ENCODE results near the gene GPR135. TPM values are rescaled to one million over a fixed set of nuclear protein-coding genes. Genes with fewer than 3 reads are reported as not detected.
A peak's percentile ranks its signal among the peaks of the same experiment; 100 is the strongest.
"Not testable (repeated sequence)": the region's sequence is repeated elsewhere in the genome, so short reads cannot be mapped to it uniquely, and the experiment has no call there.

GPR135 gene
- total RNA-seq, 2 donors from 2014 or later: 1.7 to 2.8 TPM

DNA sequence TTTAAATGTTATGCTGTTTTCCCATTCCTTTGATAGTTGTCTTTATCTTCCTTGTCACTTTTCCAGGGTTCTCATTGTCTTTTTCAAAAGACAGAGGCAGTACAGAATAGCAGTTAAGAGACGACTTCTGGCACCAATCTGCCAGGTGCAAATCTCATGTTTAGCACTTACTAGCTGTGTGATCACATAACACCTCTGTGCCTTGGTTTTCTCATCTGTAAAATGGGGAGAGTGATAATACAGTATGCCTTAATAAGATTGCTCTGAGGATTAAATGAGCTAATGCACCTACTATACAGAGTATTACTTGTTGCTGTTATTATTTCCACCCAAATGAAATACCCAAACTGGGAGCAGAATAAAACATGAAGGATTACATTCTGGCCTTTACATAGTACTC, 4.8 kb downstream of the GPR135 start:
- no peaks in the 10 kb centered on the region for H3K9me3 ChIP-seq (ENCODE audit: control insufficient read depth, low read length, poor library complexity, severe bottlenecking)
- ATAC-seq (no peak), DNase-seq (no peak)
- Mint-ChIP-seq H3K36me3 (ENCODE audit: low read depth) (peaks cover 5% of the 10 kb centered on the region), H3K4me3 (no peak overlapping the region), H3K4me1 (peaks cover 8% of the 10 kb centered on the region), H3K27me3 (peaks cover 8% of the 10 kb centered on the region), H3K27ac (no peak overlapping the region)

DNA sequence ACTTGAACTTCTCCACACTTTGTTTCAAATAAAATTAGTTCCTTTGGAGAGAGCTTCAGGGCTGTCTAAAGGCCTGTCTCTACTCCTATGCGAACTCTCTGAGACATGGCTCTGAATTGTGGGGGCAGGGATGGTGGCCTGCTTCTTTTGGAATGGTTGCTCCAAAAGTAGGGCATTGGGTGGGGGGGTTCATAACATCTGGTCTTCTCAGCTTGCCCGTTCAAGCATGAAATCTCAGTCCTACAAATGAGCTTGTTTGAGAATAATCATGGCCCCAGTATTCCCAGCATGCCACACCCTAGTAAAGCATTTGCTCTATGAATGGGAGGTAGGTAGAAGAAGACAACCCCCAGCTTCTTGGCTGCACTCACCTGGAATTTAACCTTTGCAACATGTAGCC, 6.7 kb downstream of the GPR135 start:
- DNase-seq (no peak), ATAC-seq (no peak)
- peaks cover 2% of the 10 kb centered on the region for H3K4me1 Mint-ChIP-seq
- no peak overlapping the region for H3K4me3 Mint-ChIP-seq
- no peak overlapping the region for H3K27ac Mint-ChIP-seq
- H3K36me3 Mint-ChIP-seq (ENCODE audit: low read depth): peaks cover 5% of the 10 kb centered on the region
- H3K27me3 Mint-ChIP-seq: peaks cover 8% of the 10 kb centered on the region
- no peaks in the 10 kb centered on the region for H3K9me3 ChIP-seq (ENCODE audit: control insufficient read depth, low read length, poor library complexity, severe bottlenecking)

DNA sequence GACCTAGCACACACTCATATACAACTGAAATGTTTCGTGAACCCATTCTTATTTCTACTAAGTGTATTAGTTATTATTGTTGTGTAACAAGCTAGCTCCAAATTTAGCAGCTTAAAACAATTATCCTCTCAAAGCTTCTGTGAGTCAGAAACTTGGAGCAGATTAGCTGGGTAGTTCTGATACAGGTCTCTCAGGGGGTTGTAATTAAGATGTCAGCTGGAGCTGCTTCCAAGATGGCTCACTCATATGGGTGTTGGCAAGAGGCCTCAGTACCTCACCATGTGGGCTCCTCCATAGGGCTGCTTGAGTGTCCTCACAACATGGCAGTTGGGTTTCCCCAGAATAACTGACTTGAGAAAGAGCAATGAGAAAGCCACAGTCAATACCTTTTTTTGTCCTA, 9.8 kb downstream of the GPR135 start:
- no peak for ATAC-seq
- DNase-seq: no peak
- Mint-ChIP-seq H3K27me3 (peaks cover 8% of the 10 kb centered on the region), H3K36me3 (ENCODE audit: low read depth) (peaks cover 2% of the 10 kb centered on the region), H3K4me1 (no peaks in the 10 kb centered on the region), H3K27ac (no peak overlapping the region), H3K4me3 (no peak overlapping the region)
- no peaks in the 10 kb centered on the region for H3K9me3 ChIP-seq (ENCODE audit: control insufficient read depth, low read length, poor library complexity, severe bottlenecking)

DNA sequence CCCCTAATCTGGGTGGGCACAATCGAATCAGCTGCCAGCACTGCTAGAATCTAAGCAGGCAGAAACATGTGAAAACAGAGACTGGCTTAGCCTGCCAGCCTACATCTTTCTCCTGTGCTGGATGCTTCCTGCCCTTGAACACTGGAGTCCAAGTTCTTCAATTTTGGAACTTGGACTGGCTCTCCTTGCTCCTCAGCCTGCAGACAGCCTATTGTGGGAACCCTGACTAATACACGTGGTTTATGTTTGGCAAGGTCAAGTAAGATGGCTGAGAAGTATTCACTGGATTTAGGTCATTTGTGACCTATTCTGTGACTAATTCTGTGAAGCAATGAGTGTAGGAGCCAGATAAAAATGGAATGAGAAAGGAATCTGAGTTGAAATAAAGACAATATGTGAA, 11.0 kb downstream of the GPR135 start:
- DNase-seq (no peak), ATAC-seq (no peak)
- peaks cover 2% of the 10 kb centered on the region for H3K36me3 Mint-ChIP-seq (ENCODE audit: low read depth)
- H3K27ac Mint-ChIP-seq: no peak overlapping the region
- no peaks in the 10 kb centered on the region for H3K4me1 Mint-ChIP-seq
- no peak overlapping the region for H3K4me3 Mint-ChIP-seq
- H3K9me3 ChIP-seq (ENCODE audit: control insufficient read depth, low read length, poor library complexity, severe bottlenecking): no peaks in the 10 kb centered on the region
- no peaks in the 10 kb centered on the region for H3K27me3 Mint-ChIP-seq

DNA sequence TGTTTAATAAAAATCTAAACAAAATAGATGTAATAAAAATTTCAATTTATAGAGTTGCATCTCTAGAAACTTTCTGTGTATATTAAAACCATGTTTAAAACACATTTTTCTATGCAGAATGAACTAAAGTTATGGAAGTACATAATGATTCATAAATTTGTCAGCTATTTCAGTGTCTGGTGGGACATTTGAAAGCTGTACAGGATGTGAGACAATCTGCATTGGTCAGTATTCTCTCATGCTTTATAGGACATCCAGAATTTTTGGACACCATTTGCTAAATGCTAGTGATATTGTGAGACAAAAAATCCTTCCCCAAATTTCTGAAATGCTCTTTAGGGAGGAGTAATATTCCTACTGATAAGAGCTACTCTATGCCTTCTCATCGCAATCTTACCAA, 13.3 kb downstream of the GPR135 start:
- H3K4me1 Mint-ChIP-seq: peaks cover 5% of the 10 kb centered on the region
- ATAC-seq (no peak), DNase-seq (no peak)
- H3K9me3 ChIP-seq (ENCODE audit: control insufficient read depth, low read length, poor library complexity, severe bottlenecking): no peaks in the 10 kb centered on the region
- H3K27ac Mint-ChIP-seq: no peak overlapping the region
- H3K4me3 Mint-ChIP-seq: no peak overlapping the region
- H3K36me3 Mint-ChIP-seq (ENCODE audit: low read depth): no peaks in the 10 kb centered on the region
- H3K27me3 Mint-ChIP-seq: no peaks in the 10 kb centered on the region

DNA sequence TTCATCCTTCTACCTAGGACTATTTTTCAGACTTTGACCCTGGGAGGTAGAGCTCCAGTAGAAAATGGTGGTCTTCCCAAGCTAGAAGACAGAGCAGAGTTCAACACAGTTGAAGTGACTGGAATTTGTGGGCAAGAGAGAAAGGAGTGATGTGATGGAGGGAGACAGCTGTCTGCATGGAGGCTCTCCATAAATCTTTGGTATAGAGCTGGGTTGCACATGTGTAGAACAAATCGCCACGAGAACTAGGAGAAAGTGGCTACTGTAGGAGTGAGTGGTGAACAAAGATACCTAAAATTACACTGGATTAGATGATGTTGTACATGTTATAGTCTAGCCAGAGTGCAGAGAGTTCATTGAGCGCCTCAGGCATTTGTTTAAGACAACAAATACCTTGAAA, 14.5 kb downstream of the GPR135 start:
- no peak overlapping the region for H3K27ac Mint-ChIP-seq
- ATAC-seq: no peak

DNA sequence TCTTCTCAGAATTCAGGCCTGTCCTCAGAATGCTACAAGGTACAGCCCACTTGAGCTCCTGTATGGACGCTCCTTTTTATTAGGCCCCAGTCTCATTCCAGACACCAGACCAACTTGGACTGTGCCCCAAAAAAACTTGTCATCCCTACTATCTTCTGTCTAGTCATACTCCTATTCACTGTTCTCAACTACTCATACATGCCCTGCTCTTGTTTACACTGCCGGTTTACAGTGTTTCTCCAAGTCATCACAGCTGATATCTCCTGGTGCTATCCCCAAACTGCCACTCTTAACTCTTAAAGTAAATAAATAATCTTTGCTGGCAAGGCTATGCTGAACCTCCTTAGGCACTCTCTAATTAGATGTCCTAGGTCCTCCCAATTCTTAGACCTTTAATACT, 16.5 kb downstream of the GPR135 start:
- H3K36me3 Mint-ChIP-seq (ENCODE audit: low read depth); H3K9me3 ChIP-seq (ENCODE audit: control insufficient read depth, low read length, poor library complexity, severe bottlenecking); ATAC-seq; H3K4me1 Mint-ChIP-seq; H3K4me3 Mint-ChIP-seq; H3K27me3 Mint-ChIP-seq; DNase-seq: not testable (repeated sequence)
- H3K27ac Mint-ChIP-seq: peak overlapping the region; percentile 41

More for the DNA sequence above, 14.5 kb downstream of the GPR135 start:
- Mint-ChIP-seq H3K36me3 (ENCODE audit: low read depth) (no peaks in the 10 kb centered on the region), H3K27me3 (no peaks in the 10 kb centered on the region), H3K4me3 (no peak overlapping the region), H3K4me1 (peaks cover 6% of the 10 kb centered on the region)
- no peaks in the 10 kb centered on the region for H3K9me3 ChIP-seq (ENCODE audit: control insufficient read depth, low read length, poor library complexity, severe bottlenecking)
- no peak for DNase-seq

DNA sequence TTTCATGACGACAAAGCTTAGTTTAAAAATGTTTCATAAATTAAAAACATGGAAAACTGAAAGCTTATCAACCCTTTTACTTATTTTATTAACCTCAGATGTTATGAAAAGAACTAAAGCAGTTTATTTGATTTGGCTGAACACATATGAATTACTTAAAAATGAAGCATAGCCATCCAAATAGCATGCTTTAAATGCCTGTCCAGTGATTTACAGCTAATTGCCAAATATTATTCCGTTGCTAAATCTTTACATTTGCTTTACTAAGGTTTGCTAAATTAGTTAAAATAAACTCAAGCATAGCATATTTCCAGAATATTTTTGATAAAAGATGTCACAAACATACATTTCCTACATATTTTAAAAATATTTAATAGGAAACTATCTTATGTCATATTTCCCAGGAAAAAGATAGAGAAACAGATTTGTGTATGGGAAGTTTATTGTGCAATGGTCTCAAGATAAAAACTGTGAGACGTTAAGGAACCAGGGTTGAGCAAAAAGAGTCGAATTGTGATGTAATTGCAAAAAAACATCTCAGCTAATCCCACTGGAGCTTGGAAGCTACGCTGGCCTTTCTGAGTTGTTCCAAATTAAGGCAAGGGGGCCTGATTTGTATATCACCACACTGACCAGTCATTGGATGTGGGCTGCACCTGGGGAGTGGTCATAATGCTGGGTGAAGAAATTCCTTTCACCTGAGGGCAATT, 25.8 kb downstream of the GPR135 start:
- H3K9me3 ChIP-seq (ENCODE audit: control insufficient read depth, low read length, poor library complexity, severe bottlenecking): no peaks in the 10 kb centered on the region
- Mint-ChIP-seq H3K27me3 (no peaks in the 10 kb centered on the region), H3K27ac (no peak overlapping the region), H3K4me3 (no peak overlapping the region), H3K4me1 (peaks cover 5% of the 10 kb centered on the region), H3K36me3 (ENCODE audit: low read depth) (peaks cover 4% of the 10 kb centered on the region)
- DNase-seq: no peak
- no peak for ATAC-seq

DNA sequence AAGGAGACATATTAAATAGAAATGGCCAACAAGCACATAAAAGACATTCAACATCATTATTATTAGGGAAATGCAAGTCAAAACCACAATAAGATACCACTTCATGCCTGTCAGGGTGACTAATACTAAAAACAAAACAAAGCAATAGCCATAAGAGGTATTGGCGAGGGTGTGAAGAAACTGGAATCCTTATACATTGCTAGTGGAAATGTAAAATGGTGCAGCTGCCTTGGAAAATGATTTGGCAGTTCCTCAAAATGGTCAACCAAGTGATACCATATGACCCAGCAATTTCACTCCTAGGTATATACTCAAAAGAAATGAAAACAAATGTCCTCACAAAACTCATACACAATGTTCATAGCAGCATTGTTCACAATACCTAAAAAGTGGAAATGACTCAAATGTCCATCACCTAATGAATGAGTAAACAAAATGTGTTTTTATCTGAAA, 27.0 kb downstream of the GPR135 start:
- peaks cover 3% of the 10 kb centered on the region for H3K4me1 Mint-ChIP-seq
- H3K27me3 Mint-ChIP-seq: no peaks in the 10 kb centered on the region
- H3K9me3 ChIP-seq (ENCODE audit: control insufficient read depth, low read length, poor library complexity, severe bottlenecking): no peaks in the 10 kb centered on the region
- H3K36me3 Mint-ChIP-seq (ENCODE audit: low read depth): peaks cover 4% of the 10 kb centered on the region
- DNase-seq (no peak), ATAC-seq (no peak)
- H3K27ac Mint-ChIP-seq: no peak overlapping the region
- no peak overlapping the region for H3K4me3 Mint-ChIP-seq

DNA sequence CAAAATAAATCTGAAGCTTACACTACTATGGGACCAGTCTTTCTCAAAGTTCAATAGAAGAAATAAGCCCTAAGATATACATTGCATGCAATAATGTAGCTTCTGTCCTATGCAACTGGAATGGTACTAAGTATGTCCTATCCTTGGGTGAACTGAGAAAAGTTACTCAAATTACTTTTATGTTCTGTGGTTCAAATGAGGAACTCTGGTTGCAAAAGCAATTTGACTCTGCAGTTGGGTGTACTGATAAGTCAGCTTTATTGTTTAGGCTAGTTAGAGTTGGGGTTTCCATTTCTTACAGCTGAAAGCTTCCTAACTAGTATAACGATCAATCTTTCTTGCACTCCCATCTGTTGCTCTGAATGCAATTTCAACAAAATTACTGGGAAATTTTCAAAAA, 29.2 kb downstream of the GPR135 start:
- Mint-ChIP-seq H3K27ac (no peak overlapping the region), H3K36me3 (ENCODE audit: low read depth) (peaks cover 2% of the 10 kb centered on the region), H3K4me1 (peaks cover 3% of the 10 kb centered on the region), H3K4me3 (no peak overlapping the region), H3K27me3 (no peaks in the 10 kb centered on the region)
- DNase-seq: no peak
- no peak for ATAC-seq
- H3K9me3 ChIP-seq (ENCODE audit: control insufficient read depth, low read length, poor library complexity, severe bottlenecking): no peaks in the 10 kb centered on the region

DNA sequence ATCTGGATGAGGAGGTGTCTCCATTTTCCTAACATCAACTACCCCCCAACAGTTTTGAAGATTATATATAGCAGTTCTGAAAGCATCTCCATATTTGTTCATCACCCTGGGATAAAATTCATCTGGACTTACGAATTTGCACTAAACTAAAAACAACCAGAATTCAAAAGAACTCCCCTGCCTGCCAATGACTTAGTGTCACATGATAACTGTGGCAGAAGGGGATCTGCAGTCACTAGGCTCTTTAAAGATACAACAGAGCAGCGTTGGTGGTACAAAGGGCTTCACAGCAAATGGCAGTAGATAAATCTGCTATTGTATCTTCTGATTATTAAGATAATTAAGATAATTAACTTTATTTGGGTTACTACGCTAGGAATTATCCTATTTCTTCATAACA, 30.1 kb downstream of the GPR135 start:
- no peak overlapping the region for H3K27ac Mint-ChIP-seq
- H3K27me3 Mint-ChIP-seq: no peaks in the 10 kb centered on the region
- no peak for DNase-seq
- no peak overlapping the region for H3K4me3 Mint-ChIP-seq
- H3K4me1 Mint-ChIP-seq: peaks cover 3% of the 10 kb centered on the region
- no peaks in the 10 kb centered on the region for H3K9me3 ChIP-seq (ENCODE audit: control insufficient read depth, low read length, poor library complexity, severe bottlenecking)
- no peak for ATAC-seq
- peaks cover 2% of the 10 kb centered on the region for H3K36me3 Mint-ChIP-seq (ENCODE audit: low read depth)

DNA sequence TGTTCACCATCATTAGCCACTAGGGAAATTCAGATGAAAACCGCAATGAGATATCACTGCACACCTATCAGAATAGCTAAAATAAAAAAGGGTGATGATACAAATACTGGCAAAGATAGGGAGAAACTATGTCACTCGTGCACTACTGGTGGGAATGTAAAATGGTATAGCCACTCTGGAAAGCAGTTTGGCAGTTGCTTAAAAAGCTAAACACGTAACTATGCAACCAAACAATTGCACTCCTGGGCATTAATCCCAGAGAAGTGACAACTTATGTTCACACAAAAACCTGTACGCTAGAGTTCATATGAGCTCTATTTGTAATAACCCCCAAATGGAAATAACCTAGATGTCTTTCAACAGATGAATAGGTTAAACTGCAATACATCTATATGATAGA, 35.4 kb downstream of the GPR135 start:
- no peak overlapping the region for H3K4me3 Mint-ChIP-seq
- DNase-seq: no peak
- no peak overlapping the region for H3K27ac Mint-ChIP-seq
- peaks cover 27% of the 10 kb centered on the region for H3K27me3 Mint-ChIP-seq
- peaks cover 3% of the 10 kb centered on the region for H3K4me1 Mint-ChIP-seq
- no peaks in the 10 kb centered on the region for H3K9me3 ChIP-seq (ENCODE audit: control insufficient read depth, low read length, poor library complexity, severe bottlenecking)
- no peak for ATAC-seq
- H3K36me3 Mint-ChIP-seq (ENCODE audit: low read depth): peaks cover 11% of the 10 kb centered on the region

DNA sequence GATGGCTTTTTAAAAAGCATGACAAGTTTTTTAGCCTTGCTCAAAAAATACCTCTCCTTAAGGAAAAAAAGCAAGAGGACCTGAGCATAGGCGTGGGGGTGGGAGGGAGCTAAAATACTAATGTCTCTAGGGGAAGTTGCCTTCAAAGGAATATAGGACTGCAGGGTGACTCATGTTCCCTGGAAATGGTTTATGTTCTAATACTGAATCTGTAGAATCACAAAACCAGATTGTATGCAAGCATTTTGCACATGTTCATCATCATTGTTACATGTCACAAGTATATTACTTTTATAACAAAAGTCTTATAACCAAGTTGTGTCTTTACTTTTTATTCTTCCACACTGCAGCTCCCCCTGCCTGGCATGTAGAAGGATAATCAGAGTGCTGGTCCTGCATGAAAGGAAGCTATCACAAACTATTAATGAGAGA, 36.6 kb downstream of the GPR135 start:
- Mint-ChIP-seq H3K4me3 (no peak overlapping the region), H3K4me1 (peaks cover 3% of the 10 kb centered on the region), H3K27me3 (peaks cover 31% of the 10 kb centered on the region), H3K27ac (no peak overlapping the region), H3K36me3 (ENCODE audit: low read depth) (peaks cover 14% of the 10 kb centered on the region)
- no peaks in the 10 kb centered on the region for H3K9me3 ChIP-seq (ENCODE audit: control insufficient read depth, low read length, poor library complexity, severe bottlenecking)
- ATAC-seq (no peak), DNase-seq (no peak)

Measured in T-helper 17 cell (primary cell).